Effector memory CD4-positive, alpha-beta T cell (primary cell): ENCODE measurements around the gene POTEJ.
"Not testable (repeated sequence)": the region's sequence is repeated elsewhere in the genome, so short reads cannot be mapped to it uniquely, and the experiment has no call there.

Experiments
- DNase-seq, 3 donors: peaks; one replicate each; pipeline ENCODE4 v3.0.0-alpha.2; 2020
- H3K27ac ChIP-seq: 2 replicates; pipeline ENCODE4 v1.7.0; 2013; ENCODE audit warnings: mild to moderate bottlenecking, low read length, moderate library complexity; ENCODE audit not compliant: insufficient read depth, poor library complexity, severe bottlenecking
- H3K27me3 ChIP-seq: replicated peaks from 2 replicates; pipeline ENCODE4 v1.7.0; 2013; ENCODE audit warnings: mild to moderate bottlenecking, low read length; ENCODE audit not compliant: insufficient read depth, control insufficient read depth, poor library complexity, severe bottlenecking
- H3K36me3 ChIP-seq: 2 replicates; pipeline ENCODE4 v1.7.0; 2013; ENCODE audit warnings: mild to moderate bottlenecking, low read length, moderate library complexity; ENCODE audit not compliant: control insufficient read depth, insufficient read depth
- H3K4me1 ChIP-seq: 2 replicates; pipeline ENCODE4 v1.7.0; 2013; ENCODE audit warnings: low read length, mild to moderate bottlenecking; ENCODE audit not compliant: control insufficient read depth, insufficient read depth, poor library complexity, severe bottlenecking
- H3K4me3 ChIP-seq: 2 replicates; pipeline ENCODE4 v1.7.0; 2013; ENCODE audit warnings: low read length, low read depth, mild to moderate bottlenecking; ENCODE audit not compliant: insufficient read depth, poor library complexity, severe bottlenecking
- H3K9me3 ChIP-seq: 2 replicates; pipeline ENCODE4 v1.7.0; 2013; ENCODE audit warnings: mild to moderate bottlenecking, low read length, moderate library complexity; ENCODE audit not compliant: control insufficient read depth

POTEJ gene

DNA sequence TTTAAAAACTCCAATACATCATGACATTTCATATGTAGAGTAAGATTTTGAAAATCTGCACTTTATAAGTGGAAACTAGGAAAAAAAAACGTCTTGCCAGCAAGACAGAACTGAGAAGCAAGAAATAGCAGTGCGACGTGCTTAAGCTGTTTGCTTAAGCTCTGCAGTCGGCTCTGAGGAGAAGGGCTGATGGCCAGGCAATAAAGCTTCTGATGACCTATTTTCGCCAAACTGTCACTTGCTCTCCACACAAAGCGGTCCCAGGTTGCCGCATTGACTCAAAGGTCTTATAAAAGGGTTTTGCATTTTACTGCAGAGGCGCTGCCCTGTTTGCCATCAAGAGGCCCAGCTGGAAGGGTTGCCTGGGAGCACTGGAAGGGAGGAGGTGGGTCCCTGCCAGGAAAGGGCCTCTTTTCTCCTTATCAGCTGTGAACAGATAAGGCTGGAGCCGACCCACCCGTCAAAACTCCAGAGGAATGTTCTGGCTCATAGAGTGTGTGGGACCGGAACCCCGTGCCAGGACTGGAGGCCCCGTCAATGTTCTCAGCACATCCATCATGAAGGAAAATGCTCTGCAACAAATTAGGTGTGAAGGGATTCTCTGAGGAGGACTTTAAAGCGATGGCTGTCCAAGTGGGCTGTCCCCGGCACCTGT is 9.5 kb upstream of the POTEJ start:
- not testable (repeated sequence) for H3K27me3 ChIP-seq, H3K36me3 ChIP-seq, DNase-seq, H3K4me3 ChIP-seq, H3K27ac ChIP-seq, H3K4me1 ChIP-seq, H3K9me3 ChIP-seq

DNA sequence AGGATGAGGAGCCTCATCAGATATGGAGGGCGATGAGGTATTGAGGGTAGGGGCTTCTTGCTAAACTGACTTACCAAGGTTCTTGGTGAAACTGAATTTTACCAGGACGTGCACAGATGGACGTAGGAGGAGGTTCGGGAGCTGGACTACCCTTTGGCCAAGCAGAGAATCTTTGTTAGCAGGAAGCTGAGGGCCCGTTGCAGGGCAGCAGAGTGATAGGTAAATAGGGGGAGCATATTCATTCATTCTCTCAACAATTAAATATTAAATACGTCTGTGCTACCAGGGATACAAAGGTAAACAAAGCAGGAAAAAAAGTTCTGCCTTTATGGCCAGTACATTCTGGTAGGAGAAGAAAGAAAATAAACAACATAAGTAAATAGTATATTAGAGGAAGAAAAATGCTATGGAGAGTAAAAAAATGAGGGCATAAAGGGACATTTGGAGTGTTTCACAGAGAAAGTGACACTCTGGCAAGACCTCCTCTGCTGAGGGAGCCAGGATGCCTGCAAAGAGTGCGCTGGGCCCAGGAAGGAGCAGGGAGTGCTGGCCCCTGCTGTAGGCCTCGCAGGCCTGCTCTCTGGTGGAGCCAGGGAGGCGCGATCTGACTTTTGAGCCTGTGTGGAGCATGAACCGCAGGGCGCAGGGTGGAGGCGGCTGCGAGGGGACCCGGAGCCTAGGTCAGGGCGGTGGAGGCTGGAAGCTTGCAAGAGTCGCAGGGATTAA is 2.8 kb upstream of the POTEJ start:
- DNase-seq, H3K27me3 ChIP-seq, H3K36me3 ChIP-seq, H3K27ac ChIP-seq, H3K9me3 ChIP-seq, H3K4me1 ChIP-seq, H3K4me3 ChIP-seq: not testable (repeated sequence)

DNA sequence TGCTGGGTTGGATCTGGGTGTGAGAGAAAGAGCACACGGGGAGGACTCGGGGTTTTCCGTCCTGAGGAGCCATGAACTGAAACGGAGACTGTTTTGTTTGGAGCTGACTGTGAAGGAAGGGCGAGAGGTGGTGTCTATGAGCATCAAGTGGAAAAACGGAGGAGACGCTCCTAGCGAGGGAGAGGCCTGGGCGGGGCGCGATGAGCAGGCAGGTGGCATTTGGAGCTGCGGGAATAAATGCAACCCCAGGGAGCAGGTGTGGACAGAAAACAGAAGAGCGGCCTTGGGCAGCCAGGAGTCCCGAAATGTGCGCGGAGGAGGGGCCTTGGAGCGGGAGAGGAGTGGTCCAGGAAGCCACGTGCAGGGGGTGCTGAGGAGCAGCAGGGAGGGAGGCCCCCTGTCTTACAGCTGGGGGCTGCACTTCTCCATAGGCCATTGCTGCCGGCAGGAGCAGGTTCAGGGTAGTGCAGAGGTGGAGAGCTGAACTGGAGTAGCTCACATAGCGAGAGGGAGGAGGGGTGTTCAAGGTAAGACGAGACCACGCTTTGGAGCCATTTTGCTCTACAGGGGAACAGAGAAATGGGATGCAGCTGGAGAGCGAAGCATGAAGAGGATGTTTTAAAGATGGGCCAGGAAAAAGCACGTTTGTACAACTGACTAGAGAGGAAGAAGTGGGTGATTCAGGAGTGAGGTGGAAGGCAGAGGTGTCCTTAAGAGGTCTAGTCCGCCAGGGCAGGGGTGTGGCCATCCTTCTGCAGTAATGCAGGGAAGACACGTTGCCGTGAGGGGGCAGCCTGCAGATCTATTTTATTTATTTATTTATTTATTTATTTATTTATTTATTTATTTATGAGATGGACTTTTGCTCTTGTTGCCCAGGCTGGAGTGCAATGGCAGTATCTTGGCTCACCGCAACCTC is 2.0 kb upstream of the POTEJ start:
- not testable (repeated sequence) for H3K27ac ChIP-seq, H3K9me3 ChIP-seq, H3K4me3 ChIP-seq

DNA sequence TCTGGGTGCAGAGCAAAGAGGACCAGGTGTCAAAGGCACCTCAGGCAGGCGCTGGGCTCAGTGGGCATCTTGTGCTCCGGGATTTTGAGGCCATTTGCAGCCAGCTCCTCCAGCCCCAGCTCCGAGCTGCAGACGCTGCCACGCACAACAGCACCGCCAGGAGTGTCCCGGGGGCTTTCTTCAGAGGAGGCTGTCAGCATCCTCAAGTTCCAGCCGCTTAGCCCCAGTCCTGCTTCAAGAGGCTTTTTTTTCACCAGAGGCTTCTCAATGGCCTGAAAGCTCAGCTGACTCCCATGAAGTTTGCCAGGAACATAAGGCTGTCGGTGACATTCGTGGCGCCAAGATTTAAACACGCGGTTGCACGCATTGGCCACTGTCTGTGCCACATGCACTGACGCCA is 754 bp upstream of the POTEJ start:
- H3K36me3 ChIP-seq, H3K9me3 ChIP-seq, DNase-seq, H3K4me3 ChIP-seq, H3K4me1 ChIP-seq, H3K27ac ChIP-seq, H3K27me3 ChIP-seq: not testable (repeated sequence)

More for the DNA sequence above, 2.0 kb upstream of the POTEJ start:
- not testable (repeated sequence) for H3K4me1 ChIP-seq, DNase-seq, H3K36me3 ChIP-seq, H3K27me3 ChIP-seq

DNA sequence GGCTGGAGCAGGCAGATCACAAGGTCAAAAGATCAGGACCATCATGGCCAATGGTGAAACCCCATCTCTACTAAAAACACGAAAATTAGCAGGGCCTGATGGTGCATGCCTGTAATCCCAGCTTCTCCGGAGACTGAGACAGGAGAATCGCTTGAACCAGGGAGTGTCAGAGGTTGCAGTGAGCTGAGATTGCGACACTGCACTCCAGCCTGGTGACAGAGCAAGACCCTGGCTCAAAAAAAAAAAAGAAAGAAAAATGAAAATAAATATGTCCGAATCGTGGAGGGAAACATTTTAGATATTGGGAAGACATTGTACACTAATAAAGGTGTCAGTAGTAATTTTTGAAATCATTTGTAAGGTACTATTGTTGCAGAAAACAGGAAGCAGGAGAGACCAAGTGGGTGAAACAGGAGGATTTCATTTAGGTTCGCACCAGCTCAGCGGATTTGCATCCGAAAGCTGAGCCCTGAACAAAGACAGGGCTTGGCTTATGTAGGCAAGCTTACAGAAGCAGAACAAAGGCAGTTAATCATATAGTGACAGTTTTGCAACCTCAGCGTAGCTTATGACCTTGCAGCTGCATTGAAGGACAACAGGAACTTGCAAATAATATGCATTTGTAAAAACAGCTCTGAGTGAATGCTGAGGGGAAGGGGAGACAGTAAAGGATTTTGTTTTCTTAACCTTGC is 17.7 kb downstream of the POTEJ start:
- DNase-seq, H3K4me3 ChIP-seq, H3K4me1 ChIP-seq, H3K27me3 ChIP-seq, H3K36me3 ChIP-seq, H3K9me3 ChIP-seq, H3K27ac ChIP-seq: not testable (repeated sequence)

GRCh38 chr2:130638973-130639372 is 27.7 kb downstream of the POTEJ start:
- not testable (repeated sequence) for H3K27me3 ChIP-seq, DNase-seq, H3K4me3 ChIP-seq, H3K36me3 ChIP-seq, H3K4me1 ChIP-seq, H3K27ac ChIP-seq, H3K9me3 ChIP-seq

DNA sequence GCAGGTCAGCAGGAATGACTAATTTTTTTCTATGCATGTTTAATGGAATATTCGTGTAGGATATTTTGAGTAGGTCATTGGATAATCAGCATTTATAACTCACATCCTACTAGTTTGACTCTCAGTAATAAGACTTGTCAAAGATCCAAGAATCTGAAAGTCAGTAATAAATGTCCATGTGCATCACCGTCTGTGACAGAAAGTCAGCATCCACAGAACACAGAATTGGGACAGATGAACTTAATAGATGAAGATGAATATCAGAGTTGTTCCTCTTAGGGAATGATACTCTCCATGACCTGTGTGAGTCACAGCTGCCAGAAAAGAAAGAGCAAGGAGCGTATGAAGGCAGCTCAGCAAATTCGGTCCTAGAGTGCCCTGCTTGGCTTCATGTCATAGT is 30.4 kb downstream of the POTEJ start:
- not testable (repeated sequence) for H3K4me1 ChIP-seq, H3K9me3 ChIP-seq, DNase-seq, H3K27me3 ChIP-seq, H3K4me3 ChIP-seq, H3K27ac ChIP-seq, H3K36me3 ChIP-seq

DNA sequence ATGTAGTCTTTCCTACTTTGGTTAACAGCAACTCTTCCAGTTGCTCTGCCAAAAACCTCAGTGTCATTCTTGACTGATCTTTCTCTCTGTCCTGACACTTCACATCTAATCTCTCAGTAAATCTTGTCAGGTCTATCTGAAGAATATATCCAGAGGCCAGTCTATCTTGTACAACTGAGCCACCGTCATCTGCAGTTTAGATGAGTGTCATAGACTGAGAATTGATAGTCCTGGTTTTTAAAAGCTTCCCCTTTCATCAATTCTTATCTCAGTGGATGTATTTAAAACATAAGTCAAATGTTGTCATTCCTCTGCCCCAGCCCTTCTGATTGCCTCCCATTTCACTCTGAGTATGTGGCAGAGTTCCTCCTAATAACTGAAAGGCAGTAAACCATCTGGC is 38.0 kb downstream of the POTEJ start:
- H3K4me3 ChIP-seq, H3K4me1 ChIP-seq, H3K27me3 ChIP-seq, H3K9me3 ChIP-seq, DNase-seq, H3K27ac ChIP-seq, H3K36me3 ChIP-seq: not testable (repeated sequence)

- not testable (repeated sequence) for H3K4me1 ChIP-seq, H3K27ac ChIP-seq, H3K4me3 ChIP-seq, DNase-seq, H3K36me3 ChIP-seq, H3K27me3 ChIP-seq, H3K9me3 ChIP-seq
These were observed 53.3 kb downstream of the POTEJ start for GRCh38 chr2:130664506-130664905.
